Spleen (tissue), 11 donors: ENCODE results near the gene FBXW7. TPM values are rescaled to one million over a fixed set of nuclear protein-coding genes. Genes with fewer than 3 reads are reported as not detected.

Source experiments
- DNase-seq: peaks from one replicate; pipeline ENCODE4 v3.0.0-alpha.2; 2020
- H3K27ac ChIP-seq, 8 donors: fragments of 200-600 bp; sonication (generic) in 7 of 8; 1 replicate in 4 of 8; 2 replicates in 4 of 8; pipeline versions ENCODE4 v1.5.0 to v1.8.0; 2016 to 2021; ENCODE audit warnings: inconsistent platforms in 4 of 8, mild to moderate bottlenecking in 4 of 8, moderate library complexity in 1 of 8
- H3K27me3 ChIP-seq, 7 donors: fragments of 200-600 bp; sonication (generic) in 6 of 7; replicated peaks in 1 of 7; 1 replicate in 4 of 7; 2 replicates in 3 of 7; pipeline versions ENCODE4 v1.5.0 to v1.8.0; 2016 to 2021; ENCODE audit warnings: inconsistent platforms in 3 of 7, mild to moderate bottlenecking in 1 of 7
- H3K36me3 ChIP-seq, 6 donors: fragments of 200-600 bp; sonication (generic) in 5 of 6; 1 replicate in 4 of 6; 2 replicates in 2 of 6; pipeline versions ENCODE4 v1.5.0 to v1.8.0; 2016 to 2021; ENCODE audit warnings: inconsistent platforms in 2 of 6
- H3K4me1 ChIP-seq, 6 donors: fragments of 200-600 bp; sonication (generic) in 5 of 6; 1 replicate in 3 of 6; 2 replicates in 3 of 6; pipeline versions ENCODE4 v1.5.0 to v1.8.0; 2016 to 2021; ENCODE audit warnings: inconsistent platforms in 3 of 6
- H3K4me3 ChIP-seq, 8 donors: fragments of 200-600 bp; sonication (generic) in 7 of 8; 1 replicate in 4 of 8; 2 replicates in 4 of 8; pipeline versions ENCODE4 v1.5.0 to v1.8.0; 2016 to 2021; ENCODE audit warnings: inconsistent platforms in 4 of 8, mild to moderate bottlenecking in 4 of 8, moderate library complexity in 2 of 8
- H3K9me3 ChIP-seq, 8 donors: fragments of 200-600 bp; sonication (generic) in 7 of 8; 1 replicate in 4 of 8; 2 replicates in 4 of 8; pipeline versions ENCODE4 v1.5.0 to v1.8.0; 2016 to 2021; ENCODE audit warnings: inconsistent platforms in 4 of 8
- CTCF ChIP-seq, 11 experiments: fragments of 200-600 bp in 7 of 11; fragments of 450-650 bp in 4 of 11; sonication (generic) in 4 of 11; IDR thresholded peaks in 8 of 11; conservative IDR thresholded peaks in 3 of 11; 1 replicate in 7 of 11; 2 replicates in 4 of 11; pipeline versions ENCODE4 v1.4.0 to v1.8.0; 2016 to 2021; ENCODE audit warnings: antibody characterized with exemption in 11 of 11, inconsistent platforms in 4 of 11, mild to moderate bottlenecking in 1 of 11
- POLR2A ChIP-seq, 3 donors: fragments of 450-650 bp; IDR thresholded peaks; one replicate each; pipeline ENCODE4 v1.5.1; 2017; ENCODE audit warnings: antibody characterized with exemption in 3 of 3, mild to moderate bottlenecking in 1 of 3
- POLR2AphosphoS5 ChIP-seq, 3 donors: sonication (generic); formaldehyde crosslinking; IDR thresholded peaks; one replicate each; pipeline ENCODE4 v1.5.1; 2017; ENCODE audit warnings: antibody characterized with exemption in 3 of 3
- WGBS, 5 donors: extraction: QIAGEN DNeasy Blood & Tissue Kit in 3 of 5; methylation state at CpG; one replicate each; pipeline versions ENCODE4 v1.1.5 to v1.1.7; 2013 to 2018; 5-methylcytosine and 5-hydroxymethylcytosine counted together
- intact Hi-C: fragments of 100-400 bp; cut with DNase I; formaldehyde crosslinking; loops from one replicate; pipeline ENCODE4 v1.15.0; 2023; ENCODE audit warnings: low total_unique reads
- polyA plus RNA-seq, 3 donors: library from polyadenylated mRNA; stranded (reverse); fragments of 200-250 nt; gene quantifications; one replicate each; pipeline ENCODE4 v1.2.1, GENCODE V29; 2013
- total RNA-seq, 7 donors: library from RNA; depleted of rRNA in 3 of 7; stranded (reverse); fragments of >200 nt in 3 of 7; fragmentation: NEBNext Ultra II Directional in 4 of 7; extraction: Animal tissue kit (Norgen Biotek cat#: 25700) in 4 of 7; gene quantifications; one replicate each; pipeline versions ENCODE4 v1.1.0 to v1.2.1, GENCODE V29; 2016 to 2021
- donor health status: healthy with polysubstance abuse.
- donor health status: DM: no; HTN: no; CAD: no; lungs with moderate emphysema.
- donor health status: DM: no; HTN: no; CAD: no.
- donor health status: Bipolar disorder and iron deficiency.
- donor health status: healthy.
- donor health status: DM: no; HTN: no; CAD: no.
- donor health status: DM: yes; HTN: yes; CAD: no.

FBXW7 gene
- total and polyA plus RNA-seq, 10 donors: 11.5 to 140 (median 79.9) TPM

- H3K4me3 ChIP-seq: peak overlapping the region; percentile 13 to 67 (median 30)
- H3K36me3 ChIP-seq: no peaks in the 10 kb centered on the region
- peaks cover 0 to 64% (median 11%) of the 10 kb centered on the region in 6 donors for H3K4me1 ChIP-seq
- no peaks in the 10 kb centered on the region for H3K27me3 ChIP-seq
- TF ChIP-seq POLR2A (IDR thresholded peaks at IDR 0.05): peak in 1 of 3 donors; percentile 90
- peak in 2 of 3 donors; percentile 66 to 86 for TF ChIP-seq POLR2AphosphoS5 (IDR thresholded peaks at IDR 0.05)
- no peak for TF ChIP-seq CTCF (IDR thresholded peaks at IDR 0.05 in 8 of 11, conservative IDR thresholded peaks at IDR 0.05 in 3 of 11)
- peak overlapping the region; percentile 23 to 82 (median 74) for H3K27ac ChIP-seq
- H3K9me3 ChIP-seq: no peaks in the 10 kb centered on the region
- DNase-seq: peak; percentile 69
- intact Hi-C loops: no loop called here
- WGBS, 5 donors: 30 to 66% (median 46%) methylated on average over 11 of the region's 11 CpGs
Measured at GRCh38 chr4:152352622-152353116, 183.2 kb downstream of the FBXW7 start.

- Histone ChIP-seq H3K4me1 (peaks cover 0 to 63% (median 11%) of the 10 kb centered on the region in 6 donors), H3K36me3 (peaks cover 0 to under 1% (median 0%) of the 10 kb centered on the region in 6 donors), H3K27ac (peak overlapping the region; percentile 23 to 82 (median 74)), H3K9me3 (no peaks in the 10 kb centered on the region), H3K27me3 (no peaks in the 10 kb centered on the region), H3K4me3 (peak overlapping the region; percentile 13 to 67 (median 30))
- TF ChIP-seq CTCF (IDR thresholded peaks at IDR 0.05 in 8 of 11, conservative IDR thresholded peaks at IDR 0.05 in 3 of 11) (no peak), POLR2A (IDR thresholded peaks at IDR 0.05) (no peak), POLR2AphosphoS5 (IDR thresholded peaks at IDR 0.05) (no peak)
- no peak for DNase-seq
- 52 to 74% (median 56%) methylated on average over 4 of the region's 4 CpGs for WGBS, 5 donors
- intact Hi-C loops: no loop called here
Measured at GRCh38 chr4:152352215-152352614, 183.7 kb downstream of the FBXW7 start.

GRCh38 chr4:152351080-152351479 lies 184.8 kb downstream of the FBXW7 start:
- no peak for TF ChIP-seq POLR2AphosphoS5 (IDR thresholded peaks at IDR 0.05)
- no peak for TF ChIP-seq CTCF (IDR thresholded peaks at IDR 0.05 in 8 of 11, conservative IDR thresholded peaks at IDR 0.05 in 3 of 11)
- no peak for TF ChIP-seq POLR2A (IDR thresholded peaks at IDR 0.05)
- Histone ChIP-seq H3K27ac (peak overlapping the region in 7 of 8 donors; percentile 9 to 82 (median 65)), H3K4me1 (peaks cover 0 to 57% (median 11%) of the 10 kb centered on the region in 6 donors), H3K27me3 (no peaks in the 10 kb centered on the region), H3K36me3 (peaks cover 0 to 12% (median 5%) of the 10 kb centered on the region in 6 donors), H3K4me3 (peak overlapping the region in 5 of 8 donors; percentile 29 to 67 (median 35)), H3K9me3 (no peaks in the 10 kb centered on the region)
- no peak for DNase-seq
- intact Hi-C loops: no loop called here
- WGBS, 5 donors: 58 to 82% (median 72%) methylated on average over 2 of the region's 2 CpGs

- no peaks in the 10 kb centered on the region for H3K27me3 ChIP-seq
- TF ChIP-seq CTCF (IDR thresholded peaks at IDR 0.05 in 8 of 11, conservative IDR thresholded peaks at IDR 0.05 in 3 of 11) (peak in 5 of 11 experiments; percentile 17 to 40 (median 31)), POLR2AphosphoS5 (IDR thresholded peaks at IDR 0.05) (no peak)
- peak overlapping the region in 1 of 8 donors; percentile 49 for H3K4me3 ChIP-seq
- H3K36me3 ChIP-seq: peaks cover 0 to 33% (median 9%) of the 10 kb centered on the region in 6 donors
- DNase-seq: no peak
- WGBS, 5 donors: 33 to 57% (median 39%) methylated on average over 1 of the region's 1 CpG
- peaks cover 0 to 47% (median 11%) of the 10 kb centered on the region in 6 donors for H3K4me1 ChIP-seq
- intact Hi-C loops: no loop called here
- H3K9me3 ChIP-seq: no peaks in the 10 kb centered on the region
- peak overlapping the region in 2 of 8 donors; percentile 45 to 82 for H3K27ac ChIP-seq
Measured at GRCh38 chr4:152348670-152349069, 187.2 kb downstream of the FBXW7 start.
